Osteoblast (primary cell): ENCODE data around the gene WWP2. TPM values are rescaled to one million over a fixed set of nuclear protein-coding genes. Genes with fewer than 3 reads are reported as not detected.

Experiments
- DNase-seq: peaks from one replicate; pipeline ENCODE4 v3.0.0; 2011; ENCODE audit warnings: low spot score, mixed read lengths; ENCODE audit not compliant: insufficient read length; ENCODE audit errors: missing footprints
- H2AFZ ChIP-seq: 2 replicates; pipeline ENCODE4 v1.6.0; 2011; ENCODE audit warnings: mild to moderate bottlenecking, low read length
- H3K27ac ChIP-seq: 2 replicates; pipeline ENCODE4 v1.5.1; 2011; ENCODE audit warnings: mild to moderate bottlenecking, low read depth, low read length, moderate library complexity
- H3K27me3 ChIP-seq: 2 replicates; pipeline ENCODE4 v1.6.0; 2012; ENCODE audit warnings: mild to moderate bottlenecking, control low read depth, inconsistent platforms, low read length, moderate library complexity; ENCODE audit not compliant: insufficient read depth
- H3K36me3 ChIP-seq: 2 replicates; pipeline ENCODE4 v1.5.1; 2011; ENCODE audit warnings: mild to moderate bottlenecking, low read length, control low read depth, moderate library complexity; ENCODE audit not compliant: insufficient read depth
- H3K4me1 ChIP-seq: 2 replicates; pipeline ENCODE4 v1.5.1; 2011; ENCODE audit warnings: mild to moderate bottlenecking, low read length, control low read depth, moderate library complexity; ENCODE audit not compliant: insufficient read depth
- H3K4me2 ChIP-seq: 2 replicates; pipeline ENCODE4 v1.6.0; 2011; ENCODE audit warnings: mild to moderate bottlenecking, low read length; ENCODE audit not compliant: insufficient read depth
- H3K4me3 ChIP-seq: fragments of 200-600 bp; sonication (generic); 3 replicates; pipeline ENCODE4 v1.5.1; 2012; ENCODE audit warnings: mild to moderate bottlenecking, low read length, inconsistent platforms; ENCODE audit not compliant: insufficient read depth
- H3K79me2 ChIP-seq: 2 replicates; pipeline ENCODE4 v1.6.0; 2012; ENCODE audit warnings: mild to moderate bottlenecking, low read length, control low read depth, inconsistent platforms; ENCODE audit not compliant: insufficient read depth
- H3K9me3 ChIP-seq: 2 replicates; pipeline ENCODE4 v1.5.1; 2011; ENCODE audit warnings: low read depth, low read length, control low read depth
- H4K20me1 ChIP-seq: 2 replicates; pipeline ENCODE4 v1.6.0; 2012; ENCODE audit warnings: mild to moderate bottlenecking, low read length, control low read depth; ENCODE audit not compliant: insufficient read depth
- total RNA-seq: library from RNA; depleted of rRNA; stranded (reverse); fragments of >200 nt; gene quantifications from 2 replicates; pipeline ENCODE4 v1.2.3, GENCODE V29; 2012
- TF ChIP-seq, protein P1 (sequence below): IDR thresholded peaks from 2 replicates; pipeline ENCODE4 v1.5.1; 2011; ENCODE audit warnings: mild to moderate bottlenecking, low read depth, low read length, moderate library complexity; ENCODE audit errors: extremely low read depth

Gene WWP2
- total RNA-seq, 1 donor = 46.7 TPM

DNA sequence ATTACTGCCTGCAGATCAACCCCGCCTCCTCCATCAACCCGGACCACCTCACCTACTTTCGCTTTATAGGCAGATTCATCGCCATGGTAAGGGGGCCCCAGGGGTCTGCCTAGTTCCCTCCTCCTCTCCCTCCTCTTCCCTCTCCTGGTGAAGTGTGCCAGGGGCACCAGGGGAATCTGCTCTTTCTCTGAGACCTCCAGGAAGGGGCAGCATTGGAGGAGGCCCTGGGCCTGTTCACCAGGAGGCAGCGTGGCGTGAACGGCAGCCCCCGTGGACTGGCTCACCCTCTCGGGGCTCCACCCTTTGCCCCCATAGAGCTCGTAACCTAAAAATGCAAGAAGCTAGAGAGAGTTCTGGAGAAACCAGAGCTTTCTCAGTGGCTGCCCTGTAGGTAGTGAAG, 171.9 kb downstream of the WWP2 start:
- H3K27ac ChIP-seq = no peak overlapping the region
- peaks cover 3% of the 10 kb centered on the region for H3K4me1 ChIP-seq
- H3K27me3 ChIP-seq = no peaks in the 10 kb centered on the region
- no peak overlapping the region for H3K4me2 ChIP-seq
- peaks cover 21% of the 10 kb centered on the region for H4K20me1 ChIP-seq
- TF ChIP-seq, protein P1, sequence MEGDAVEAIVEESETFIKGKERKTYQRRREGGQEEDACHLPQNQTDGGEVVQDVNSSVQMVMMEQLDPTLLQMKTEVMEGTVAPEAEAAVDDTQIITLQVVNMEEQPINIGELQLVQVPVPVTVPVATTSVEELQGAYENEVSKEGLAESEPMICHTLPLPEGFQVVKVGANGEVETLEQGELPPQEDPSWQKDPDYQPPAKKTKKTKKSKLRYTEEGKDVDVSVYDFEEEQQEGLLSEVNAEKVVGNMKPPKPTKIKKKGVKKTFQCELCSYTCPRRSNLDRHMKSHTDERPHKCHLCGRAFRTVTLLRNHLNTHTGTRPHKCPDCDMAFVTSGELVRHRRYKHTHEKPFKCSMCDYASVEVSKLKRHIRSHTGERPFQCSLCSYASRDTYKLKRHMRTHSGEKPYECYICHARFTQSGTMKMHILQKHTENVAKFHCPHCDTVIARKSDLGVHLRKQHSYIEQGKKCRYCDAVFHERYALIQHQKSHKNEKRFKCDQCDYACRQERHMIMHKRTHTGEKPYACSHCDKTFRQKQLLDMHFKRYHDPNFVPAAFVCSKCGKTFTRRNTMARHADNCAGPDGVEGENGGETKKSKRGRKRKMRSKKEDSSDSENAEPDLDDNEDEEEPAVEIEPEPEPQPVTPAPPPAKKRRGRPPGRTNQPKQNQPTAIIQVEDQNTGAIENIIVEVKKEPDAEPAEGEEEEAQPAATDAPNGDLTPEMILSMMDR = no peak
- H2AFZ ChIP-seq = no peak overlapping the region
- no peak overlapping the region for H3K4me3 ChIP-seq
- no peaks in the 10 kb centered on the region for H3K9me3 ChIP-seq
- H3K36me3 ChIP-seq = peaks cover 100% of the 10 kb centered on the region
- H3K79me2 ChIP-seq = peaks cover 16% of the 10 kb centered on the region
- DNase-seq = no peak

DNA sequence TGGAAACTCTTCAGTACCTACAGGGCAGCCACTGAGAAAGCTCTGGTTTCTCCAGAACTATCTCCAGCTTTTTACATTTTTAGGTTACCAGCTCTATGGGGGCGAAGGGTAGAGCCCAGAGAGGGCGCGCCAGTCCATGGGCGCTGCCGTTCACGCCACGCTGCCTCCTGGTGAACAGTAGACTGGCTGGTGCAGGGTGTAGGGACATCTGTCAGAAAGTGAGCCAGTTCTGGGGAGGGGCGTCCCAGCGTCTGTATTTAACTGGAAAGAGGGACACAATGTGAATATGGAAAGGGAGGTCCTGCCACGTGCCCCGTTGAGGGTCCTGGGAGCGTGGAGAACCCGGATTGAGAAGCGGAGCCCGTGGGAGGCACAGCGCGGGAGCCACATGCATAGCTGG, 172.6 kb downstream of the WWP2 start:
- Histone ChIP-seq H3K4me1 (peaks cover 3% of the 10 kb centered on the region), H3K4me3 (no peak overlapping the region), H3K27ac (no peak overlapping the region), H4K20me1 (peaks cover 21% of the 10 kb centered on the region), H3K4me2 (no peak overlapping the region), H3K79me2 (peaks cover 9% of the 10 kb centered on the region), H3K27me3 (no peaks in the 10 kb centered on the region), H3K9me3 (no peaks in the 10 kb centered on the region), H3K36me3 (peaks cover 99% of the 10 kb centered on the region), H2AFZ (no peak overlapping the region)
- TF ChIP-seq, protein P1 = no peak
- peak; percentile 73 for DNase-seq

DNA sequence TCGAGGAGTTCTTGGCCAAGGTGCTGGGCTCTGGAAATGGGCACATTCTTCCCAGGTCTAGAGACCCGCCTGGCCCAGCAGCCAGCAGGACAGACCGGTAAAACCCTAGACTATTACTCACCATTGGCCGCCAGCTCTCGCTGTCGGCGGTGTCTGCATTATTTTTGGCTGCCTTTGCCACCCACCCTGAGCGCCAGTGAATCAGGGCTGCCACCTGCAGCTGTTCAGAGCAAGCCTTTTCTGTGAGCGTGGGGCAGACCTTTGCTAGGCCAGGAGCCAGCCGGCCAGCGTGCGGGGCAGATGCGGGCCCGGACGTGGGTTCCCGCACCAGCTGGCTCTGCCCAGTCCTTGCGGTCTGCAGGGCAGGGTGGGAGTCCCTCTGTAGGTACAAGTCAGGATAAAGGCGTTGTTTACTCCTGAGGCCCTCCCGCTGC, 173.2 kb downstream of the WWP2 start:
- H2AFZ ChIP-seq = no peak overlapping the region
- peaks cover 99% of the 10 kb centered on the region for H3K36me3 ChIP-seq
- H3K4me1 ChIP-seq = no peaks in the 10 kb centered on the region
- H3K27me3 ChIP-seq = no peaks in the 10 kb centered on the region
- DNase-seq = peak; percentile 68
- TF ChIP-seq, protein P1 = no peak
- peaks cover 19% of the 10 kb centered on the region for H4K20me1 ChIP-seq
- no peak overlapping the region for H3K4me2 ChIP-seq
- H3K79me2 ChIP-seq = peaks cover 6% of the 10 kb centered on the region
- H3K4me3 ChIP-seq = no peak overlapping the region
- H3K27ac ChIP-seq = no peak overlapping the region
- no peaks in the 10 kb centered on the region for H3K9me3 ChIP-seq

DNA sequence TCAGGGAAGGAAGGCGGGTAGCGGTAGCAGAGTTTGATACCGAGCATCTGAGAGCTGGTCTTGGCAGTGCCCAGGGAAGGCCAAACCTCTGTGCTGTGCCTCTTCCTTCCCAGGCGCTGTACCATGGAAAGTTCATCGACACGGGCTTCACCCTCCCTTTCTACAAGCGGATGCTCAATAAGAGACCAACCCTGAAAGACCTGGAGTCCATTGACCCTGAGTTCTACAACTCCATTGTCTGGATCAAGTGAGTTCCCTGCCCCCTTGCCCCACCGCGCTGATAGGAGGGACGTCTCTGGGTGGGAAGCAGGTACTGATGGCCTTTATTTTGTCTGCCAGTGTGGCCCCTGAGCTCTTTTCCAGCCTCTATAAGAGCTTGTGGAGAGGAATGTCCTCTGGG, 173.6 kb downstream of the WWP2 start:
- Histone ChIP-seq H3K79me2 (peaks cover 6% of the 10 kb centered on the region), H3K4me1 (no peaks in the 10 kb centered on the region), H4K20me1 (peaks cover 19% of the 10 kb centered on the region), H3K27me3 (no peaks in the 10 kb centered on the region), H3K36me3 (peaks cover 99% of the 10 kb centered on the region), H3K4me3 (no peak overlapping the region), H2AFZ (no peak overlapping the region), H3K27ac (no peak overlapping the region), H3K4me2 (no peak overlapping the region), H3K9me3 (no peaks in the 10 kb centered on the region)
- peak; percentile 31 for DNase-seq
- TF ChIP-seq, protein P1 = no peak
